ENCODE results near the gene TACC3. TPM values are rescaled to one million over a fixed set of nuclear protein-coding genes. Genes with fewer than 3 reads are reported as not detected.

Gene TACC3
- total RNA-seq, 1 experiment from 2014 or later = 207 TPM

- TF ChIP-seq, protein P1, sequence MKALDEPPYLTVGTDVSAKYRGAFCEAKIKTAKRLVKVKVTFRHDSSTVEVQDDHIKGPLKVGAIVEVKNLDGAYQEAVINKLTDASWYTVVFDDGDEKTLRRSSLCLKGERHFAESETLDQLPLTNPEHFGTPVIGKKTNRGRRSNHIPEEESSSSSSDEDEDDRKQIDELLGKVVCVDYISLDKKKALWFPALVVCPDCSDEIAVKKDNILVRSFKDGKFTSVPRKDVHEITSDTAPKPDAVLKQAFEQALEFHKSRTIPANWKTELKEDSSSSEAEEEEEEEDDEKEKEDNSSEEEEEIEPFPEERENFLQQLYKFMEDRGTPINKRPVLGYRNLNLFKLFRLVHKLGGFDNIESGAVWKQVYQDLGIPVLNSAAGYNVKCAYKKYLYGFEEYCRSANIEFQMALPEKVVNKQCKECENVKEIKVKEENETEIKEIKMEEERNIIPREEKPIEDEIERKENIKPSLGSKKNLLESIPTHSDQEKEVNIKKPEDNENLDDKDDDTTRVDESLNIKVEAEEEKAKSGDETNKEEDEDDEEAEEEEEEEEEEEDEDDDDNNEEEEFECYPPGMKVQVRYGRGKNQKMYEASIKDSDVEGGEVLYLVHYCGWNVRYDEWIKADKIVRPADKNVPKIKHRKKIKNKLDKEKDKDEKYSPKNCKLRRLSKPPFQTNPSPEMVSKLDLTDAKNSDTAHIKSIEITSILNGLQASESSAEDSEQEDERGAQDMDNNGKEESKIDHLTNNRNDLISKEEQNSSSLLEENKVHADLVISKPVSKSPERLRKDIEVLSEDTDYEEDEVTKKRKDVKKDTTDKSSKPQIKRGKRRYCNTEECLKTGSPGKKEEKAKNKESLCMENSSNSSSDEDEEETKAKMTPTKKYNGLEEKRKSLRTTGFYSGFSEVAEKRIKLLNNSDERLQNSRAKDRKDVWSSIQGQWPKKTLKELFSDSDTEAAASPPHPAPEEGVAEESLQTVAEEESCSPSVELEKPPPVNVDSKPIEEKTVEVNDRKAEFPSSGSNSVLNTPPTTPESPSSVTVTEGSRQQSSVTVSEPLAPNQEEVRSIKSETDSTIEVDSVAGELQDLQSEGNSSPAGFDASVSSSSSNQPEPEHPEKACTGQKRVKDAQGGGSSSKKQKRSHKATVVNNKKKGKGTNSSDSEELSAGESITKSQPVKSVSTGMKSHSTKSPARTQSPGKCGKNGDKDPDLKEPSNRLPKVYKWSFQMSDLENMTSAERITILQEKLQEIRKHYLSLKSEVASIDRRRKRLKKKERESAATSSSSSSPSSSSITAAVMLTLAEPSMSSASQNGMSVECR (CRISPR knock-in tag; IDR thresholded peaks at IDR 0.05; ENCODE audit: borderline replicate concordance) = no peak
- no peak for TF ChIP-seq ATF1 (CRISPR knock-in tag; IDR thresholded peaks at IDR 0.05)
- TF ChIP-seq, protein P2, sequence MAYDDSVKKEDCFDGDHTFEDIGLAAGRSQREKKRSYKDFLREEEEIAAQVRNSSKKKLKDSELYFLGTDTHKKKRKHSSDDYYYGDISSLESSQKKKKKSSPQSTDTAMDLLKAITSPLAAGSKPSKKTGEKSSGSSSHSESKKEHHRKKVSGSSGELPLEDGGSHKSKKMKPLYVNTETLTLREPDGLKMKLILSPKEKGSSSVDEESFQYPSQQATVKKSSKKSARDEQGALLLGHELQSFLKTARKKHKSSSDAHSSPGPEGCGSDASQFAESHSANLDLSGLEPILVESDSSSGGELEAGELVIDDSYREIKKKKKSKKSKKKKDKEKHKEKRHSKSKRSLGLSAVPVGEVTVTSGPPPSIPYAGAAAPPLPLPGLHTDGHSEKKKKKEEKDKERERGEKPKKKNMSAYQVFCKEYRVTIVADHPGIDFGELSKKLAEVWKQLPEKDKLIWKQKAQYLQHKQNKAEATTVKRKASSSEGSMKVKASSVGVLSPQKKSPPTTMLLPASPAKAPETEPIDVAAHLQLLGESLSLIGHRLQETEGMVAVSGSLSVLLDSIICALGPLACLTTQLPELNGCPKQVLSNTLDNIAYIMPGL (CRISPR knock-in tag; IDR thresholded peaks at IDR 0.05) = no peak
- TF ChIP-seq, protein P3, sequence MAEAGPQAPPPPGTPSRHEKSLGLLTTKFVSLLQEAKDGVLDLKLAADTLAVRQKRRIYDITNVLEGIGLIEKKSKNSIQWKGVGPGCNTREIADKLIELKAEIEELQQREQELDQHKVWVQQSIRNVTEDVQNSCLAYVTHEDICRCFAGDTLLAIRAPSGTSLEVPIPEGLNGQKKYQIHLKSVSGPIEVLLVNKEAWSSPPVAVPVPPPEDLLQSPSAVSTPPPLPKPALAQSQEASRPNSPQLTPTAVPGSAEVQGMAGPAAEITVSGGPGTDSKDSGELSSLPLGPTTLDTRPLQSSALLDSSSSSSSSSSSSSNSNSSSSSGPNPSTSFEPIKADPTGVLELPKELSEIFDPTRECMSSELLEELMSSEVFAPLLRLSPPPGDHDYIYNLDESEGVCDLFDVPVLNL (CRISPR knock-in tag; IDR thresholded peaks at IDR 0.05; ENCODE audit: borderline replicate concordance, low read depth) = no peak
- no peak for TF ChIP-seq FOXK1 (CRISPR knock-in tag; IDR thresholded peaks at IDR 0.05)
- no peak for TF ChIP-seq ZNF671 (CRISPR knock-in tag; IDR thresholded peaks at IDR 0.05)
- no peak for TF ChIP-seq HMGA2 (CRISPR knock-in tag; IDR thresholded peaks at IDR 0.05)
- TF ChIP-seq, protein P4, sequence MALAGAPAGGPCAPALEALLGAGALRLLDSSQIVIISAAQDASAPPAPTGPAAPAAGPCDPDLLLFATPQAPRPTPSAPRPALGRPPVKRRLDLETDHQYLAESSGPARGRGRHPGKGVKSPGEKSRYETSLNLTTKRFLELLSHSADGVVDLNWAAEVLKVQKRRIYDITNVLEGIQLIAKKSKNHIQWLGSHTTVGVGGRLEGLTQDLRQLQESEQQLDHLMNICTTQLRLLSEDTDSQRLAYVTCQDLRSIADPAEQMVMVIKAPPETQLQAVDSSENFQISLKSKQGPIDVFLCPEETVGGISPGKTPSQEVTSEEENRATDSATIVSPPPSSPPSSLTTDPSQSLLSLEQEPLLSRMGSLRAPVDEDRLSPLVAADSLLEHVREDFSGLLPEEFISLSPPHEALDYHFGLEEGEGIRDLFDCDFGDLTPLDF (CRISPR knock-in tag; IDR thresholded peaks at IDR 0.05) = no peak
These were observed 46.1 kb upstream of the TACC3 start (continued) for GRCh38 chr4:1675136-1675801.

- Mint-ChIP-seq H3K4me3 (no peak overlapping the region), H3K36me3 (no peaks in the 10 kb centered on the region), H3K27me3 (ENCODE audit: low read depth) (peaks cover under 1% of the 10 kb centered on the region; the same call in 1 of the 2 replicates), H3K27ac (no peak overlapping the region), H3K9me3 (no peaks in the 10 kb centered on the region), H3K4me1 (no peaks in the 10 kb centered on the region; the same call in 1 of the 2 replicates)
- POLR2A ChIA-PET = no interaction called here
- CTCF ChIA-PET = no interaction called here
- DNase-seq (ENCODE audit: low spot score) (no peak), ATAC-seq (no peak)
- TF ChIP-seq ZNF671 (CRISPR knock-in tag; IDR thresholded peaks at IDR 0.05) (no peak), MXD4 (CRISPR knock-in tag; IDR thresholded peaks at IDR 0.05; ENCODE audit: borderline replicate concordance) (no peak), MYBL2 (CRISPR knock-in tag; IDR thresholded peaks at IDR 0.05) (no peak), ZNF396 (CRISPR knock-in tag; IDR thresholded peaks at IDR 0.05; ENCODE audit: borderline replicate concordance) (no peak), NFE2L1 (CRISPR knock-in tag; IDR thresholded peaks at IDR 0.05) (no peak), ZNF121 (CRISPR knock-in tag; IDR thresholded peaks at IDR 0.05) (no peak), ZNF423 (CRISPR knock-in tag; IDR thresholded peaks at IDR 0.05) (no peak), PRRX2 (CRISPR knock-in tag; IDR thresholded peaks at IDR 0.05) (no peak), OVOL2 (CRISPR knock-in tag; IDR thresholded peaks at IDR 0.05; ENCODE audit: borderline replicate concordance) (no peak), ZNF138 (CRISPR knock-in tag; conservative IDR thresholded peaks at IDR 0.05) (no peak), GRHL2 (CRISPR knock-in tag; IDR thresholded peaks at IDR 0.05; ENCODE audit: insufficient replicate concordance, severe bottlenecking) (no peak), ZNF219 (CRISPR knock-in tag; IDR thresholded peaks at IDR 0.05; ENCODE audit: borderline replicate concordance) (no peak)
- TF ChIP-seq, protein P5, sequence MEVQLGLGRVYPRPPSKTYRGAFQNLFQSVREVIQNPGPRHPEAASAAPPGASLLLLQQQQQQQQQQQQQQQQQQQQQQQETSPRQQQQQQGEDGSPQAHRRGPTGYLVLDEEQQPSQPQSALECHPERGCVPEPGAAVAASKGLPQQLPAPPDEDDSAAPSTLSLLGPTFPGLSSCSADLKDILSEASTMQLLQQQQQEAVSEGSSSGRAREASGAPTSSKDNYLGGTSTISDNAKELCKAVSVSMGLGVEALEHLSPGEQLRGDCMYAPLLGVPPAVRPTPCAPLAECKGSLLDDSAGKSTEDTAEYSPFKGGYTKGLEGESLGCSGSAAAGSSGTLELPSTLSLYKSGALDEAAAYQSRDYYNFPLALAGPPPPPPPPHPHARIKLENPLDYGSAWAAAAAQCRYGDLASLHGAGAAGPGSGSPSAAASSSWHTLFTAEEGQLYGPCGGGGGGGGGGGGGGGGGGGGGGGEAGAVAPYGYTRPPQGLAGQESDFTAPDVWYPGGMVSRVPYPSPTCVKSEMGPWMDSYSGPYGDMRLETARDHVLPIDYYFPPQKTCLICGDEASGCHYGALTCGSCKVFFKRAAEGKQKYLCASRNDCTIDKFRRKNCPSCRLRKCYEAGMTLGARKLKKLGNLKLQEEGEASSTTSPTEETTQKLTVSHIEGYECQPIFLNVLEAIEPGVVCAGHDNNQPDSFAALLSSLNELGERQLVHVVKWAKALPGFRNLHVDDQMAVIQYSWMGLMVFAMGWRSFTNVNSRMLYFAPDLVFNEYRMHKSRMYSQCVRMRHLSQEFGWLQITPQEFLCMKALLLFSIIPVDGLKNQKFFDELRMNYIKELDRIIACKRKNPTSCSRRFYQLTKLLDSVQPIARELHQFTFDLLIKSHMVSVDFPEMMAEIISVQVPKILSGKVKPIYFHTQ (CRISPR knock-in tag; IDR thresholded peaks at IDR 0.05) = no peak
- TF ChIP-seq, protein P6, sequence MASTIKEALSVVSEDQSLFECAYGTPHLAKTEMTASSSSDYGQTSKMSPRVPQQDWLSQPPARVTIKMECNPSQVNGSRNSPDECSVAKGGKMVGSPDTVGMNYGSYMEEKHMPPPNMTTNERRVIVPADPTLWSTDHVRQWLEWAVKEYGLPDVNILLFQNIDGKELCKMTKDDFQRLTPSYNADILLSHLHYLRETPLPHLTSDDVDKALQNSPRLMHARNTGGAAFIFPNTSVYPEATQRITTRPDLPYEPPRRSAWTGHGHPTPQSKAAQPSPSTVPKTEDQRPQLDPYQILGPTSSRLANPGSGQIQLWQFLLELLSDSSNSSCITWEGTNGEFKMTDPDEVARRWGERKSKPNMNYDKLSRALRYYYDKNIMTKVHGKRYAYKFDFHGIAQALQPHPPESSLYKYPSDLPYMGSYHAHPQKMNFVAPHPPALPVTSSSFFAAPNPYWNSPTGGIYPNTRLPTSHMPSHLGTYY (CRISPR knock-in tag; IDR thresholded peaks at IDR 0.05) = no peak
- TF ChIP-seq, protein P7, sequence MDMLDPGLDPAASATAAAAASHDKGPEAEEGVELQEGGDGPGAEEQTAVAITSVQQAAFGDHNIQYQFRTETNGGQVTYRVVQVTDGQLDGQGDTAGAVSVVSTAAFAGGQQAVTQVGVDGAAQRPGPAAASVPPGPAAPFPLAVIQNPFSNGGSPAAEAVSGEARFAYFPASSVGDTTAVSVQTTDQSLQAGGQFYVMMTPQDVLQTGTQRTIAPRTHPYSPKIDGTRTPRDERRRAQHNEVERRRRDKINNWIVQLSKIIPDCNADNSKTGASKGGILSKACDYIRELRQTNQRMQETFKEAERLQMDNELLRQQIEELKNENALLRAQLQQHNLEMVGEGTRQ (CRISPR knock-in tag; IDR thresholded peaks at IDR 0.05) = no peak
These were observed 45.6 kb upstream of the TACC3 start for GRCh38 chr4:1675802-1676137.

Data from WTC11 (cell line).